ENCODE data around the gene CCDC12.

DNA sequence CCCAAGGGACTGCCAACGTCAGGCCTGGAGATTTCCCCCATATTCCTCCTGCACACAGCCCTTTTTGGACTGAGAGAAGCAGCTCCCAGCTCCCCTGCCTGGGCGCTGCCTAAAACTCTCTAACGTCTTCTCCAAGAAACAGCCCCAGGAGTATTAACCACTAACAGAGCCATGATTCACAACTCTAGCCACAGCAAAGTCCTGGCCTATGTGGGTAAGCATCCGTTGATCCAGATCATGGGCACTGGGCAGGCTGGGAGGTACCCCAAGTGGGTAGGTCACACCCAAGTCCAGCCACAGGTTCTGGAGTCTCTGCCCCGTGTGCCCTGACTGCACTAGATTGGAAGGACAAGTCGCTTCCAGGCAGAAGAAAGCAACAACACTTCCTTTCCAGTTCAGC lies 34.8 kb upstream of the CCDC12 start:
- TF ChIP-seq POLR2A (IDR thresholded peaks at IDR 0.05; ENCODE audit: borderline replicate concordance, extremely low read depth, insufficient read depth, insufficient read length), result no peak
- TF ChIP-seq, protein P1, sequence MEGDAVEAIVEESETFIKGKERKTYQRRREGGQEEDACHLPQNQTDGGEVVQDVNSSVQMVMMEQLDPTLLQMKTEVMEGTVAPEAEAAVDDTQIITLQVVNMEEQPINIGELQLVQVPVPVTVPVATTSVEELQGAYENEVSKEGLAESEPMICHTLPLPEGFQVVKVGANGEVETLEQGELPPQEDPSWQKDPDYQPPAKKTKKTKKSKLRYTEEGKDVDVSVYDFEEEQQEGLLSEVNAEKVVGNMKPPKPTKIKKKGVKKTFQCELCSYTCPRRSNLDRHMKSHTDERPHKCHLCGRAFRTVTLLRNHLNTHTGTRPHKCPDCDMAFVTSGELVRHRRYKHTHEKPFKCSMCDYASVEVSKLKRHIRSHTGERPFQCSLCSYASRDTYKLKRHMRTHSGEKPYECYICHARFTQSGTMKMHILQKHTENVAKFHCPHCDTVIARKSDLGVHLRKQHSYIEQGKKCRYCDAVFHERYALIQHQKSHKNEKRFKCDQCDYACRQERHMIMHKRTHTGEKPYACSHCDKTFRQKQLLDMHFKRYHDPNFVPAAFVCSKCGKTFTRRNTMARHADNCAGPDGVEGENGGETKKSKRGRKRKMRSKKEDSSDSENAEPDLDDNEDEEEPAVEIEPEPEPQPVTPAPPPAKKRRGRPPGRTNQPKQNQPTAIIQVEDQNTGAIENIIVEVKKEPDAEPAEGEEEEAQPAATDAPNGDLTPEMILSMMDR (IDR thresholded peaks at IDR 0.05 in 2 of 3, conservative IDR thresholded peaks at IDR 0.05 in 1 of 3; ENCODE audit: borderline replicate concordance in 1 of 3, insufficient read depth in 1 of 3, low read depth in 2 of 3, low read length in 2 of 3), result no peak
